ENCODE results near the gene DNAJC15. TPM values are rescaled to one million over a fixed set of nuclear protein-coding genes. Genes with fewer than 3 reads are reported as not detected.

Gene DNAJC15
- total and polyA plus RNA-seq, 2 of the 4 experiments (the other 2 are of a cell fraction) = 7.0 to 22.0 TPM

GRCh38 chr13:43107780-43108179 lies 84.4 kb downstream of the DNAJC15 start:
- ChIA-PET POLR2A (ENCODE audit: unreplicated experiment) (no interaction called here), CTCF (no interaction called here)
- H2BK5ac ChIP-seq (ENCODE audit: low read depth, low read length, poor library complexity, severe bottlenecking) = peak overlapping the region; percentile 51
- H4K91ac ChIP-seq (ENCODE audit: insufficient read depth, low read depth, low read length) = no peak overlapping the region
- no peaks in the 10 kb centered on the region for H3K27me3 ChIP-seq (ENCODE audit: control insufficient read depth, insufficient read depth, low read length)
- no peak overlapping the region for H2BK120ac ChIP-seq (ENCODE audit: low read depth, low read length)
- no peak overlapping the region for H3K14ac ChIP-seq (replicated peaks; ENCODE audit: low read depth, low read length)
- no peak overlapping the region for H3K4me3 ChIP-seq (ENCODE audit: insufficient read depth, low read depth, low read length)
- in situ Hi-C loops (cut with MboI; ENCODE audit: low sequenced_read_pairs) (no loop called here), dilution Hi-C loops (cut with HindIII; ENCODE audit: low sequenced_read_pairs, unreplicated experiment) (no loop called here), intact Hi-C loops (cut with micrococcal nuclease) (loop anchor here (5.0 kb wide), 1 partner anchor 165 kb away; no protein-coding TSS in a partner anchor)
- H2AK5ac ChIP-seq (ENCODE audit: low read depth, low read length) = no peak overlapping the region
- H4K20me1 ChIP-seq (ENCODE audit: insufficient read depth, low read length) = no peaks in the 10 kb centered on the region
- H3K9ac ChIP-seq (ENCODE audit: low read depth, low read length) = no peak overlapping the region
- DNase-seq (peak; percentile 54), ATAC-seq (ENCODE audit: low read depth) (peak; percentile 72)
- no peak overlapping the region for H2AFZ ChIP-seq (replicated peaks; ENCODE audit: low read length, poor library complexity)
- H3K23ac ChIP-seq (ENCODE audit: low read depth, low read length) = no peak overlapping the region
- no peak overlapping the region for H2BK15ac ChIP-seq (ENCODE audit: low read depth, low read length)
- H3K4ac ChIP-seq (ENCODE audit: low read depth, low read length) = no peak overlapping the region
- H3K36me3 ChIP-seq (ENCODE audit: control insufficient read depth, insufficient read depth, low read length) = no peaks in the 10 kb centered on the region
- H3K9me1 ChIP-seq (ENCODE audit: insufficient read depth, low read length) = peaks cover 3% of the 10 kb centered on the region; the same call in 1 of the 2 replicates
- peaks cover 4 to 10% of the 10 kb centered on the region in 2 experiments for H3K79me1 ChIP-seq (ENCODE audit: low read depth in 1 of 2, low read length in 2 of 2)
- H2BK20ac ChIP-seq (ENCODE audit: low read depth, low read length) = no peak overlapping the region
- H3K4me1 ChIP-seq (ENCODE audit: control insufficient read depth, insufficient read depth, low read length) = peaks cover 3% of the 10 kb centered on the region; the same call in 1 of the 2 replicates
- 0% methylated on average over 1 of the region's 2 CpGs; no CpG with 5 or more reads in 1 of the 2 experiments for WGBS, 2 experiments (ENCODE audit: extremely low coverage in 2 of 2, insufficient read length in 1 of 2)
- H3K4me2 ChIP-seq (ENCODE audit: low read depth, low read length) = peak overlapping the region; percentile 53
- H4K8ac ChIP-seq (ENCODE audit: low read depth in 2 of 2, low read length in 2 of 2) = no peak overlapping the region
- TSS peak; percentile 72 for BruUV-seq (replicated peaks)
- no peak overlapping the region for H2AK9ac ChIP-seq (replicated peaks; ENCODE audit: low read depth, low read length, poor library complexity)
- H3K56ac ChIP-seq (ENCODE audit: extremely low read depth, insufficient read depth, low read length) = no peak overlapping the region
- no peak overlapping the region for H3K18ac ChIP-seq (ENCODE audit: low read depth, low read length)
- TF ChIP-seq MAFK (IDR thresholded peaks at IDR 0.05; ENCODE audit: low read depth, low read length) (no peak), SMC3 (IDR thresholded peaks at IDR 0.05; ENCODE audit: low read depth, low read length) (no peak), RAD21 (IDR thresholded peaks at IDR 0.05; ENCODE audit: low read length) (no peak), RCOR1 (IDR thresholded peaks at IDR 0.05; ENCODE audit: insufficient replicate concordance, low read length) (no peak), BHLHE40 (IDR thresholded peaks at IDR 0.05; ENCODE audit: low read depth, low read length) (no peak), CEBPB (IDR thresholded peaks at IDR 0.05; ENCODE audit: low read depth, low read length) (no peak), POLR2A (IDR thresholded peaks at IDR 0.05; ENCODE audit: low read depth, low read length) (no peak), CHD1 (IDR thresholded peaks at IDR 0.05; ENCODE audit: low read depth, low read length) (no peak), MXI1 (IDR thresholded peaks at IDR 0.05; ENCODE audit: borderline replicate concordance, low read depth, low read length) (no peak), FOS (IDR thresholded peaks at IDR 0.05; ENCODE audit: low read depth, low read length) (no peak), USF2 (IDR thresholded peaks at IDR 0.05; ENCODE audit: low read depth, low read length) (no peak), ELK1 (IDR thresholded peaks at IDR 0.05; ENCODE audit: borderline replicate concordance, low read depth, low read length) (no peak), NFE2L2 (IDR thresholded peaks at IDR 0.05; ENCODE audit: low read depth, low read length) (no peak), MAZ (IDR thresholded peaks at IDR 0.05; ENCODE audit: borderline replicate concordance, low read depth, low read length) (no peak), CTCF (conservative IDR thresholded peaks at IDR 0.05; ENCODE audit: low read depth, low read length) (no peak), RFX5 (IDR thresholded peaks at IDR 0.05; ENCODE audit: low read depth, low read length) (no peak)
- no peak overlapping the region for H3K27ac ChIP-seq (ENCODE audit: insufficient read depth, low read length)
- H4K5ac ChIP-seq (ENCODE audit: low read depth, low read length) = no peak overlapping the region
- H3K9me3 ChIP-seq (ENCODE audit: control insufficient read depth, insufficient read depth, low read length) = no peaks in the 10 kb centered on the region
